Uterus (tissue), 2 donors: ENCODE results near the gene HDAC3.

Source experiments
- CTCF ChIP-seq, 4 experiments: fragments of 200-600 bp in 2 of 4; fragments of 450-650 bp in 2 of 4; sonication (generic) in 2 of 4; IDR thresholded peaks; one replicate each; pipeline ENCODE4 v1.5.1; 2016 to 2019; ENCODE audit warnings: antibody characterized with exemption in 4 of 4, mild to moderate bottlenecking in 2 of 4, moderate library complexity in 1 of 4
- POLR2A ChIP-seq, 2 donors: fragments of 450-650 bp; IDR thresholded peaks; one replicate each; pipeline ENCODE4 v1.6.1; 2016; ENCODE audit warnings: antibody characterized with exemption in 2 of 2, mild to moderate bottlenecking in 1 of 2, moderate library complexity in 1 of 2

GRCh38 chr5:141638771-141639170 is 2.1 kb upstream of the HDAC3 start:
- no peak for TF ChIP-seq CTCF (IDR thresholded peaks at IDR 0.05)
- TF ChIP-seq POLR2A (IDR thresholded peaks at IDR 0.05), result no peak
